Transverse colon (tissue), 3 donors: ENCODE measurements around the gene HS3ST2.

Experiments used
- CTCF ChIP-seq, 5 experiments: fragments of 200-600 bp in 3 of 5; fragments of 450-650 bp in 2 of 5; sonication (generic) in 3 of 5; IDR thresholded peaks; 1 replicate in 2 of 5; 2 replicates in 3 of 5; pipeline ENCODE4 v1.5.1; 2016 to 2017; ENCODE audit warnings: antibody characterized with exemption in 5 of 5, inconsistent platforms in 3 of 5, mild to moderate bottlenecking in 2 of 5, moderate library complexity in 1 of 5
- EP300 ChIP-seq: sonication (generic); formaldehyde crosslinking; IDR thresholded peaks from one replicate; pipeline ENCODE4 v1.6.1; 2017; ENCODE audit warnings: antibody characterized with exemption, low read depth

- TF ChIP-seq CTCF (IDR thresholded peaks at IDR 0.05) (no peak), EP300 (no peak)
Measured at GRCh38 chr16:22770866-22771265, 43.1 kb upstream of the HS3ST2 start.
